K562 (cell line): ENCODE data around the gene NPR1. TPM values are rescaled to one million over a fixed set of nuclear protein-coding genes. Genes with fewer than 3 reads are reported as not detected.

Source experiments
- ADNP ChIP-seq: fragments of 200-800 bp; sonication (Bioruptor generic); IDR thresholded peaks from 2 replicates; pipeline ENCODE4 v1.6.1; 2016; ENCODE audit warnings: missing genetic modification characterization, missing compliant biosample characterization
- ATF7 ChIP-seq: fragments of 450-650 bp; IDR thresholded peaks from 2 replicates; pipeline ENCODE4 v1.7.1; 2014; ENCODE audit warnings: mild to moderate bottlenecking, moderate library complexity
- CHAMP1 ChIP-seq: fragments of 450-650 bp; IDR thresholded peaks from 2 replicates; pipeline ENCODE4 v1.6.1; 2016; ENCODE audit warnings: mild to moderate bottlenecking
- CHD1 ChIP-seq: fragments of 200-600 bp; sonication (generic); IDR thresholded peaks from one replicate; pipeline ENCODE4 v1.6.1; 2012; ENCODE audit warnings: mild to moderate bottlenecking, moderate library complexity, low read length, inconsistent platforms
- CHD4 ChIP-seq: fragments of 200-600 bp; sonication (generic); IDR thresholded peaks from 3 replicates; pipeline ENCODE4 v1.6.1; 2012; ENCODE audit warnings: low read depth, mild to moderate bottlenecking, mixed read lengths, low read length, inconsistent platforms; ENCODE audit not compliant: insufficient read depth, insufficient replicate concordance, poor library complexity, severe bottlenecking
- E2F1 ChIP-seq: sonication (generic); formaldehyde crosslinking; IDR thresholded peaks from 2 replicates; pipeline ENCODE4 v1.8.1; 2023; ENCODE audit warnings: mild to moderate bottlenecking, missing genetic modification reagents, moderate library complexity
- FOSL1 ChIP-seq: fragments of 200-800 bp; sonication (Bioruptor generic); conservative IDR thresholded peaks from 2 replicates; pipeline ENCODE4 v1.6.1; 2016; ENCODE audit warnings: missing genetic modification characterization, missing compliant biosample characterization
- KDM4B ChIP-seq, 2 experiments: fragments of 450-650 bp in 1 of 2; sonication (generic) in 1 of 2; IDR thresholded peaks; 2 replicates each; pipeline ENCODE4 v1.6.1; 2016 to 2017; ENCODE audit warnings: borderline replicate concordance in 2 of 2, antibody characterized with exemption in 1 of 2, low read depth in 1 of 2, mild to moderate bottlenecking in 1 of 2
- LARP7 ChIP-seq: fragments of 450-650 bp; IDR thresholded peaks from 2 replicates; pipeline ENCODE4 v1.6.1; 2016
- MYC ChIP-seq, 2 experiments: fragments of 250-450 bp in 1 of 2; sonication (Bioruptor Pico) in 1 of 2; IDR thresholded peaks; 2 replicates each; pipeline versions ENCODE4 v1.5.1 to v1.6.1; 2012 to 2021; ENCODE audit warnings: low read depth in 2 of 2, borderline replicate concordance in 1 of 2, improper control_type of control experiment in 1 of 2, low read length in 1 of 2, mild to moderate bottlenecking in 1 of 2, moderate library complexity in 1 of 2
- NR4A1 ChIP-seq, 2 experiments: fragments of 250-450 bp in 1 of 2; fragments of 450-650 bp in 1 of 2; sonication (Bioruptor Pico) in 1 of 2; IDR thresholded peaks; 2 replicates each; pipeline versions ENCODE4 v1.4.0 to v1.6.1; 2016 to 2020; ENCODE audit warnings: mild to moderate bottlenecking in 2 of 2, missing compliant biosample characterization in 1 of 2, missing genetic modification characterization in 1 of 2, moderate library complexity in 1 of 2
- PHTF2 ChIP-seq: fragments of 250-450 bp; sonication (Bioruptor Pico); IDR thresholded peaks from 2 replicates; pipeline ENCODE4 v1.5.0; 2021; ENCODE audit warnings: mild to moderate bottlenecking
- PML ChIP-seq: IDR thresholded peaks from 2 replicates; pipeline ENCODE4 v1.6.1; 2012; ENCODE audit warnings: low read length, inconsistent platforms
- RBM39 ChIP-seq: fragments of 200-400 bp; formaldehyde crosslinking; optimal IDR thresholded peaks from 2 replicates; pipeline ENCODE3; 2018; ENCODE audit warnings: low read depth, low read length
- RCOR1 ChIP-seq, 2 experiments: IDR thresholded peaks; 2 replicates each; pipeline ENCODE4 v1.6.1; 2012; ENCODE audit warnings: low read depth in 2 of 2, low read length in 2 of 2, borderline replicate concordance in 1 of 2, improper control_type of control experiment in 1 of 2
- SIN3A ChIP-seq, 2 experiments: fragments of 150-350 bp in 1 of 2; IDR thresholded peaks; 2 replicates each; pipeline ENCODE4 v1.6.1; 2011 to 2016; ENCODE audit warnings: borderline replicate concordance in 2 of 2, low read depth in 2 of 2, low read length in 2 of 2, mild to moderate bottlenecking in 2 of 2, moderate library complexity in 2 of 2; ENCODE audit not compliant: control insufficient read depth in 1 of 2
- SP2 ChIP-seq: IDR thresholded peaks from 2 replicates; pipeline ENCODE4 v1.6.1; 2011; ENCODE audit warnings: mild to moderate bottlenecking, low read depth, low read length, moderate library complexity; ENCODE audit not compliant: poor library complexity, severe bottlenecking; ENCODE audit errors: extremely low read depth
- TAF1 ChIP-seq: IDR thresholded peaks from 2 replicates; pipeline ENCODE4 v1.6.1; 2011; ENCODE audit warnings: mild to moderate bottlenecking, low read length, moderate library complexity; ENCODE audit not compliant: insufficient read depth, control insufficient read depth, severe bottlenecking; ENCODE audit errors: extremely low read depth
- TAF7 ChIP-seq: fragments of 450-650 bp; IDR thresholded peaks from 2 replicates; pipeline ENCODE4 v1.6.1; 2016; ENCODE audit warnings: missing genetic modification characterization, missing compliant biosample characterization
- TCF15 ChIP-seq: fragments of 250-450 bp; sonication (Bioruptor Pico); IDR thresholded peaks from 2 replicates; pipeline ENCODE4 v1.8.0; 2022; ENCODE audit warnings: moderate library complexity, mild to moderate bottlenecking, inconsistent platforms
- TRIM24 ChIP-seq, 2 experiments: fragments of 450-650 bp; IDR thresholded peaks; 2 replicates each; pipeline ENCODE4 v1.6.1; 2016
- ZNF12 ChIP-seq: sonication (generic); formaldehyde crosslinking; IDR thresholded peaks from 2 replicates; pipeline ENCODE4 v1.4.0; 2020; ENCODE audit warnings: mild to moderate bottlenecking, missing genetic modification reagents
- ZNF77 ChIP-seq: fragments of 250-450 bp; sonication (Bioruptor Pico); IDR thresholded peaks from 2 replicates; pipeline ENCODE4 v1.5.0; 2020
- polyA plus RNA-seq, 8 experiments: library from polyadenylated mRNA; depleted of rRNA in 4 of 8; stranded (reverse) in 5 of 8; unstranded in 3 of 8; fragments of >200 nt; fragmentation: Nextera tagmentation in 2 of 8; fragmentation: Illumina TruSeq in 1 of 8; extraction: Ambion mirVana in 2 of 8; extraction: Trizol in 1 of 8; gene quantifications; 2 replicates each; pipeline versions ENCODE4 v1.2.1 to v1.2.3, GENCODE V29; 2011 to 2014; ENCODE audit warnings: inconsistent platforms in 1 of 8, missing spikeins in 1 of 8
- total RNA-seq, 7 experiments: library from RNA; depleted of rRNA in 6 of 7; stranded (reverse); fragments of >200 nt in 6 of 7; fragmentation: Illumina TruSeq in 2 of 7; extraction: Trizol in 2 of 7; gene quantifications; 2 replicates each; pipeline versions ENCODE4 v1.2.1 to v1.2.3, GENCODE V29; 2011 to 2021; ENCODE audit warnings: low replicate concordance in 1 of 7

Gene NPR1
- total and polyA plus RNA-seq, 9 of the 15 experiments (the other 6 are each of a cell fraction or from before 2014, with no cell fraction given): 0.05 to 0.16 (median 0.06) TPM; not detected in 6

GRCh38 chr1:153670859-153671627 is 7.4 kb upstream of the NPR1 start, which contains the start of gene ILF2 (continued):
- no peak for TF ChIP-seq KDM4B (IDR thresholded peaks at IDR 0.05; ENCODE audit: borderline replicate concordance in 2 of 2, low read depth in 1 of 2)
- TF ChIP-seq PHTF2 (CRISPR knock-in tag): 0 out of 2 replicates have a peak, but pooled peaks have one; percentile 42
- peak; percentile 97 for TF ChIP-seq MYC (IDR thresholded peaks at IDR 0.05; ENCODE audit: low read depth, low read length)
- TF ChIP-seq MYC (CRISPR knock-in tag; IDR thresholded peaks at IDR 0.05; ENCODE audit: borderline replicate concordance, low read depth): no peak; the same call in 1 of the 2 replicates
- TF ChIP-seq SIN3A (IDR thresholded peaks at IDR 0.05; ENCODE audit: borderline replicate concordance in 2 of 2, control insufficient read depth in 1 of 2, low read depth in 2 of 2, low read length in 2 of 2): peak in 1 of 2 experiments; percentile 79; a peak in 2 of 4 replicates
- TF ChIP-seq NR4A1 (CRISPR knock-in tag; IDR thresholded peaks at IDR 0.05): no peak
- no peak for TF ChIP-seq NR4A1 (tag; IDR thresholded peaks at IDR 0.05)
- peak; percentile 90 for TF ChIP-seq PML
- TF ChIP-seq TAF7: peak; percentile 92
- TF ChIP-seq TRIM24 (IDR thresholded peaks at IDR 0.05): peak in 1 of 2 experiments; percentile 18; a peak in 1 of 4 replicates
- TF ChIP-seq ADNP: no peak
- TF ChIP-seq RBM39: no peak
- no peak for TF ChIP-seq E2F1 (CRISPR knock-in tag)
- peak; percentile 16 for TF ChIP-seq SP2
- TF ChIP-seq TCF15 (CRISPR knock-in tag): no peak
- peak; percentile 94 for TF ChIP-seq ATF7
- TF ChIP-seq FOSL1: peak; percentile 52; the same call in 1 of the 2 replicates
- TF ChIP-seq CHD4: peak; percentile 9
- TF ChIP-seq LARP7: no peak
- no peak for TF ChIP-seq ZNF77 (CRISPR knock-in tag)
- TF ChIP-seq RCOR1 (IDR thresholded peaks at IDR 0.05; ENCODE audit: borderline replicate concordance in 1 of 2, low read depth in 2 of 2, low read length in 2 of 2): peak in 1 of 2 experiments; percentile 11; a peak in 1 of 4 replicates
- peak; percentile 57 for TF ChIP-seq CHD1
- peak; percentile 94 for TF ChIP-seq TAF1
- no peak for TF ChIP-seq ZNF12 (CRISPR knock-in tag)
- TF ChIP-seq CHAMP1: peak; percentile 83
